Astrocyte (in vitro differentiated cells and primary cell): Measurements from ENCODE around the gene SPATA32.

ENCODE experiments used
- EZH2 ChIP-seq: IDR thresholded peaks from 2 replicates; pipeline ENCODE4 v1.6.1; 2012; ENCODE audit warnings: mild to moderate bottlenecking, low read length, inconsistent platforms; ENCODE audit not compliant: insufficient read depth
- TF ChIP-seq, protein P1 (sequence below): IDR thresholded peaks from 2 replicates; pipeline ENCODE4 v1.5.1; 2011; ENCODE audit warnings: low read depth, mild to moderate bottlenecking, inconsistent platforms, low read length, moderate library complexity; ENCODE audit not compliant: insufficient read depth

DNA sequence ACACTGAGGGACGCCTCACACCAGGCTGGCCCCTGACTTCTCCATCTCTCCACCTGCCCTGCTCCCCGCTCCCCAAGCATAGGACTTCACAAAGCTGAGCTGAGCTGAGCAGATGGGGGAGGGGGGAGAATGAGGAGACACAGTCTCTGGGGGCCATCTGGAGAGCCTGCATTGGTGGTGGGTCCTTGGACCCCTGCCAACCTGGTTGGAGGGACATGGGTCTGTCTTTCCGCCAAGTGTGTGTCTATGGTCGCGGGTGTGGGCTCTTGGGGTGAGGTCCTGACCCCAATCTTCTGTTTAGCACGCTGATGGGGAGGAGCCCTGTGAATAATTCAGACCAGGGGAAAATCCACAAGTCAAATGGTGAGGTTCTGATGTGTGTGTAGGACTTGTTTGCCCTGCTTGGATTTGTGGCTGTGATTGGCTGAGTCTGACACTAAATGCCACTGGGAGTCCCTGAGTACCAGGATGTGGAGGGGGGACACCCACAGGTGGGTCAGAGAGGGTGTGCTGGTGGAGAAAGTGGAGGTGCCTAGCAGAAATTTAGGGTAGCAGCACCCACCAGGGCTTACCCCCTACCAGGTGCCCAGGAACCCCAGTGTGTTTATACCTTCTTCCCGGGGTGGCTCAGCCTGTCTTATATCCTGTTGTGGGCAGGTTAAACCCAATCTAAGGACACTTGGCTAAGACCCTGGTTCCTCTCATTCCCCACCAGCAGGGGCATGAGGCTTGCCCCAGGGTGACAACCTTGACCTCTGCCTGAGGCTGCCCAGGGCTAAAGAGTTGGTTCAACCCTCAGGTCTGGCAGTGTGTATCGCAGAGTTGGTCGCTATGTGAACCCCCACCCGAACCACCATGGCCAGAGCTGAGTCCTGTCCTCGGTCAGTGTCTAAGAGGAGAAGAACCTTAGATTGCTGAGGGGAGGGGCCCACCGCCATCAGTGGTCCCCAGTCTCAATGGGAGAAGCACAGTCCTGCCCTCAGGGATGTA, 38.1 kb downstream of the SPATA32 start:
- TF ChIP-seq, protein P1, sequence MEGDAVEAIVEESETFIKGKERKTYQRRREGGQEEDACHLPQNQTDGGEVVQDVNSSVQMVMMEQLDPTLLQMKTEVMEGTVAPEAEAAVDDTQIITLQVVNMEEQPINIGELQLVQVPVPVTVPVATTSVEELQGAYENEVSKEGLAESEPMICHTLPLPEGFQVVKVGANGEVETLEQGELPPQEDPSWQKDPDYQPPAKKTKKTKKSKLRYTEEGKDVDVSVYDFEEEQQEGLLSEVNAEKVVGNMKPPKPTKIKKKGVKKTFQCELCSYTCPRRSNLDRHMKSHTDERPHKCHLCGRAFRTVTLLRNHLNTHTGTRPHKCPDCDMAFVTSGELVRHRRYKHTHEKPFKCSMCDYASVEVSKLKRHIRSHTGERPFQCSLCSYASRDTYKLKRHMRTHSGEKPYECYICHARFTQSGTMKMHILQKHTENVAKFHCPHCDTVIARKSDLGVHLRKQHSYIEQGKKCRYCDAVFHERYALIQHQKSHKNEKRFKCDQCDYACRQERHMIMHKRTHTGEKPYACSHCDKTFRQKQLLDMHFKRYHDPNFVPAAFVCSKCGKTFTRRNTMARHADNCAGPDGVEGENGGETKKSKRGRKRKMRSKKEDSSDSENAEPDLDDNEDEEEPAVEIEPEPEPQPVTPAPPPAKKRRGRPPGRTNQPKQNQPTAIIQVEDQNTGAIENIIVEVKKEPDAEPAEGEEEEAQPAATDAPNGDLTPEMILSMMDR = no peak
- no peak for TF ChIP-seq EZH2
